ENCODE data around the gene SENP5.

The SENP5 gene

GRCh38 chr3:196896229-196896628 lies 28.5 kb downstream of the SENP5 start:
- Histone ChIP-seq H3K9me3 (ENCODE audit: control insufficient read depth, low read length) (no peaks in the 10 kb centered on the region), H3K36me3 (ENCODE audit: control insufficient read depth, insufficient read depth, low read length) (no peaks in the 10 kb centered on the region), H3K9ac (ENCODE audit: low read length) (no peak overlapping the region), H3K4me3 (ENCODE audit: low read length) (no peak overlapping the region), H3K4me1 (ENCODE audit: control insufficient read depth, insufficient read depth, low read length) (no peaks in the 10 kb centered on the region), H3K27me3 (ENCODE audit: control insufficient read depth, insufficient read depth, low read length) (no peaks in the 10 kb centered on the region)

GRCh38 chr3:196901768-196902167 lies 34.0 kb downstream of the SENP5 start:
- Histone ChIP-seq H3K27me3 (ENCODE audit: control insufficient read depth, insufficient read depth, low read length) (no peaks in the 10 kb centered on the region), H3K36me3 (ENCODE audit: control insufficient read depth, insufficient read depth, low read length) (no peaks in the 10 kb centered on the region), H3K9me3 (ENCODE audit: control insufficient read depth, low read length) (no peaks in the 10 kb centered on the region), H3K4me1 (ENCODE audit: control insufficient read depth, insufficient read depth, low read length) (no peaks in the 10 kb centered on the region), H3K4me3 (ENCODE audit: low read length) (no peak overlapping the region), H3K9ac (ENCODE audit: low read length) (no peak overlapping the region)

- Histone ChIP-seq H3K9me3 (ENCODE audit: control insufficient read depth, low read length) (no peaks in the 10 kb centered on the region), H3K9ac (ENCODE audit: low read length) (no peak overlapping the region), H3K4me3 (ENCODE audit: low read length) (no peak overlapping the region), H3K27me3 (ENCODE audit: control insufficient read depth, insufficient read depth, low read length) (no peaks in the 10 kb centered on the region), H3K36me3 (ENCODE audit: control insufficient read depth, insufficient read depth, low read length) (no peaks in the 10 kb centered on the region), H3K4me1 (ENCODE audit: control insufficient read depth, insufficient read depth, low read length) (no peaks in the 10 kb centered on the region)
Observed at GRCh38 chr3:196902296-196902695, 34.6 kb downstream of the SENP5 start.

DNA sequence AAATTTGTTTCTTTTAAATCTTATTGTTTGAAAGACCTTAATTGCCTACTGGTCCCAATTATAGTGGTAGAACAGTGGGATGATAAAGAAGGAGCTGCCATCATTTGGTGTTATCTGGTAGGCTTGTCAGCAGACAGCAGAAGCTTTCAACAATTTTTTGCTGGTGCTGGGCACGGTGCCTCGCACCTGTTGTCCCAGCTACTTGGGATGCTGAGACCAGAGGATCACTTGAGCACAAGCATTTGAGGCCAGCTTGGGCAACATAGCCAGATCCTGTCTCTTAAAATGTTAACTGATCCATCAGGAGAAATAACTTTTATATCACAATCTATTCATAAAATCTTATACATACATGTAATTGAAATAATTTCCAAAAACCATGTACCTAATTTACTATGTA lies 36.0 kb downstream of the SENP5 start:
- H3K9ac ChIP-seq (ENCODE audit: low read length) = no peak overlapping the region
- H3K36me3 ChIP-seq (ENCODE audit: control insufficient read depth, insufficient read depth, low read length) = no peaks in the 10 kb centered on the region
- H3K4me1 ChIP-seq (ENCODE audit: control insufficient read depth, insufficient read depth, low read length) = no peaks in the 10 kb centered on the region
- no peak overlapping the region for H3K4me3 ChIP-seq (ENCODE audit: low read length)
- no peaks in the 10 kb centered on the region for H3K27me3 ChIP-seq (ENCODE audit: control insufficient read depth, insufficient read depth, low read length)
- no peaks in the 10 kb centered on the region for H3K9me3 ChIP-seq (ENCODE audit: control insufficient read depth, low read length)

- no peaks in the 10 kb centered on the region for H3K27me3 ChIP-seq (ENCODE audit: control insufficient read depth, insufficient read depth, low read length)
- no peaks in the 10 kb centered on the region for H3K9me3 ChIP-seq (ENCODE audit: control insufficient read depth, low read length)
- H3K36me3 ChIP-seq (ENCODE audit: control insufficient read depth, insufficient read depth, low read length) = no peaks in the 10 kb centered on the region
- no peak overlapping the region for H3K9ac ChIP-seq (ENCODE audit: low read length)
- H3K4me3 ChIP-seq (ENCODE audit: low read length) = no peak overlapping the region
- no peaks in the 10 kb centered on the region for H3K4me1 ChIP-seq (ENCODE audit: control insufficient read depth, insufficient read depth, low read length)
Observed at GRCh38 chr3:196914866-196915265, 47.1 kb downstream of the SENP5 start.

DNA sequence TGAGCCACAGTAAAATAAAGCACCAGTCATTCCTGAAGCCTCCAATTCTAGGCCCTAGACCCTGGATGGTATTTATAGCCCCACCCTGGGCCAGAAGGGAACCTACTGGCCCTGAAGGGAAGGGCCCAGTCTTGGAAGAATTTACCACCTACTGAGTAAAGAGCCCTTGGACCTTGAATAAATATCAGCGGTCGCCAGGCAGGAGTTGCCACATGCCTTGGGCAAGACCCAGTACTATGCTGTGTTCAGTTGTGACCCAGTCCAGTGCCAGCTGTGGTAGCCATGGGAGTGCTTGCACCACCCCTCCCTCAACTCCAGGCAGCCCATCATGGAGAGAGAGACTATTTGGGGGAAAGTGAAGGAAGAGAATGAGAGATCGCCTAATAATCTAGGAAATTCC lies 47.7 kb downstream of the SENP5 start:
- Histone ChIP-seq H3K4me3 (ENCODE audit: low read length) (no peak overlapping the region), H3K4me1 (ENCODE audit: control insufficient read depth, insufficient read depth, low read length) (no peaks in the 10 kb centered on the region)

GRCh38 chr3:196916221-196916620 lies 48.5 kb downstream of the SENP5 start:
- H3K36me3 ChIP-seq (ENCODE audit: control insufficient read depth, insufficient read depth, low read length) = no peaks in the 10 kb centered on the region
- H3K4me1 ChIP-seq (ENCODE audit: control insufficient read depth, insufficient read depth, low read length) = no peaks in the 10 kb centered on the region
- no peak overlapping the region for H3K4me3 ChIP-seq (ENCODE audit: low read length)
- H3K9me3 ChIP-seq (ENCODE audit: control insufficient read depth, low read length) = no peaks in the 10 kb centered on the region
- H3K9ac ChIP-seq (ENCODE audit: low read length) = no peak overlapping the region
- no peaks in the 10 kb centered on the region for H3K27me3 ChIP-seq (ENCODE audit: control insufficient read depth, insufficient read depth, low read length)

More for the DNA sequence above, 47.7 kb downstream of the SENP5 start:
- Histone ChIP-seq H3K9me3 (ENCODE audit: control insufficient read depth, low read length) (no peaks in the 10 kb centered on the region), H3K9ac (ENCODE audit: low read length) (no peak overlapping the region), H3K36me3 (ENCODE audit: control insufficient read depth, insufficient read depth, low read length) (no peaks in the 10 kb centered on the region), H3K27me3 (ENCODE audit: control insufficient read depth, insufficient read depth, low read length) (no peaks in the 10 kb centered on the region)

- Histone ChIP-seq H3K9ac (ENCODE audit: low read length) (no peak overlapping the region), H3K27me3 (ENCODE audit: control insufficient read depth, insufficient read depth, low read length) (no peaks in the 10 kb centered on the region), H3K4me3 (ENCODE audit: low read length) (no peak overlapping the region), H3K36me3 (ENCODE audit: control insufficient read depth, insufficient read depth, low read length) (no peaks in the 10 kb centered on the region), H3K4me1 (ENCODE audit: control insufficient read depth, insufficient read depth, low read length) (no peaks in the 10 kb centered on the region), H3K9me3 (ENCODE audit: control insufficient read depth, low read length) (no peaks in the 10 kb centered on the region)
Observed at GRCh38 chr3:196916995-196917394, 49.3 kb downstream of the SENP5 start.

DNA sequence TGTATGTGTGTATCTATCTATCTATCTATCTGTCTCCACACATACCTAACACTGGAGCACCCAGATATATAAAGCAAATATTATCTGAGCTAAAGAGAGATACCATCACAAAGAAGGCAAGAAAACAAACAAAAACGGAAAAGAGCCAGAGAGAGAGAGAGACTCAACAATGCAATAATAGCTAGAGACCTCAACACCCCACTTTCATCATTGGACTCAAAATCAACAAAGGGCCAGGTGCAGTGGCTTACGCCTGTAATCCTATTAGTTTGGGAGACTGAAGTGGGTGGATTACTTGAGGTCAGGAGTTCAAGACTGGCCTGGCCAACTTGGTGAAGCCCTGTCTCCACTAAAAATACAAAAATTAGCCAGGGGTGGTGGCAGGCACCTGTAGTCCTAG lies 51.2 kb downstream of the SENP5 start:
- Histone ChIP-seq H3K36me3 (ENCODE audit: control insufficient read depth, insufficient read depth, low read length) (no peaks in the 10 kb centered on the region), H3K9ac (ENCODE audit: low read length) (no peak overlapping the region), H3K4me3 (ENCODE audit: low read length) (no peak overlapping the region), H3K9me3 (ENCODE audit: control insufficient read depth, low read length) (no peaks in the 10 kb centered on the region), H3K27me3 (ENCODE audit: control insufficient read depth, insufficient read depth, low read length) (no peaks in the 10 kb centered on the region), H3K4me1 (ENCODE audit: control insufficient read depth, insufficient read depth, low read length) (no peaks in the 10 kb centered on the region)

- Histone ChIP-seq H3K36me3 (ENCODE audit: control insufficient read depth, insufficient read depth, low read length) (no peaks in the 10 kb centered on the region), H3K27me3 (ENCODE audit: control insufficient read depth, insufficient read depth, low read length) (no peaks in the 10 kb centered on the region), H3K4me1 (ENCODE audit: control insufficient read depth, insufficient read depth, low read length) (no peaks in the 10 kb centered on the region), H3K9ac (ENCODE audit: low read length) (no peak overlapping the region), H3K4me3 (ENCODE audit: low read length) (no peak overlapping the region), H3K9me3 (ENCODE audit: control insufficient read depth, low read length) (no peaks in the 10 kb centered on the region)
Observed at GRCh38 chr3:196920733-196921132, 53.0 kb downstream of the SENP5 start.

DNA sequence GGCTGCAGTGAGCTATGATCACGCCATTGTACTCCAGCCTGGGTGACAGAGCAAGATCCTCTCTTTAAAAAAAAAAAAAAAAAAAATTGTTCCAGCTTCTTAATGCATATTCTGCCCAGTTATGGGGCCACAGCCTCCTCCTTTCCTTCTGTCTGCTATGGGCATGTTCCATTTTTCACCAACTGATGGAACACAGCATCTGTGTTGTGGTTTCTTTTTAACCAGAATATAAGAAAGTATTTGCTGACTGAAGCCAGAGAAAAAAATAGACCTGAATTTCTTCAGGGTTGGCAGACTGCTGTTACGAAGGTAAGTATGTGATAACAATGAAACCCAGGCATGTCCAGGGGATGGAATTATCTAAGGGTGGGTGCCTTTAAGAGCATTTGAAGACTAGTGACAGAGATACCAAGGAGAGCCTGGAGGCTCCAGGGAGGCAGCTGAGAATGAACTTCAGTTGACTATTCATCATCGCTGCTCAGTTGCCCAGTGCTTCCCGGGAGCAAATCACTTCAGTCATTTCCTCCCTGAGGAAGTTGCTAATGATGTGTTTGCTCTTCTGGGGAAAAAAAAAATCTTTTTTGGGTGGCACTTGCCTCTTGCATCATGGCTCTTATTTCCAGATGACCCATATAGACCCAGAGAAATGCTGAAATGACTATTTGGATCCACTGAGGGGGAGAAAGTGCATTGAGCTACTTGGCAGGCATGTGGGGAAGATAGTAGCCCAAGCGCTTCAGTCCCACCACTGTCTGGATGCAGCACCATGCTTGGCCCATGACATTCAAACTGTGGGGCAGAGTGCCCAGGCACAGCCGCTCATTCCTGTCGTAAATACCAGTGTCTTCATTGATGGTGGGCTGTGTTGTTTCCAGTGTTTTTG lies 60.1 kb downstream of the SENP5 start:
- no peak overlapping the region for H3K4me3 ChIP-seq (ENCODE audit: low read length)
- no peaks in the 10 kb centered on the region for H3K9me3 ChIP-seq (ENCODE audit: control insufficient read depth, low read length)
- no peaks in the 10 kb centered on the region for H3K4me1 ChIP-seq (ENCODE audit: control insufficient read depth, insufficient read depth, low read length)
- no peaks in the 10 kb centered on the region for H3K36me3 ChIP-seq (ENCODE audit: control insufficient read depth, insufficient read depth, low read length)
- no peak overlapping the region for H3K9ac ChIP-seq (ENCODE audit: low read length)
- no peaks in the 10 kb centered on the region for H3K27me3 ChIP-seq (ENCODE audit: control insufficient read depth, insufficient read depth, low read length)

GRCh38 chr3:196931157-196931556 lies 63.4 kb downstream of the SENP5 start:
- Histone ChIP-seq H3K4me3 (ENCODE audit: low read length) (no peak overlapping the region), H3K36me3 (ENCODE audit: control insufficient read depth, insufficient read depth, low read length) (peaks cover 3% of the 10 kb centered on the region), H3K4me1 (ENCODE audit: control insufficient read depth, insufficient read depth, low read length) (no peaks in the 10 kb centered on the region), H3K9ac (ENCODE audit: low read length) (no peak overlapping the region), H3K9me3 (ENCODE audit: control insufficient read depth, low read length) (no peaks in the 10 kb centered on the region), H3K27me3 (ENCODE audit: control insufficient read depth, insufficient read depth, low read length) (no peaks in the 10 kb centered on the region)

All from mucosa of stomach (tissue), 1 donor.